Breast epithelium (tissue), 4 donors: Measurements from ENCODE around the gene SPTBN5. TPM values are rescaled to one million over a fixed set of nuclear protein-coding genes. Genes with fewer than 3 reads are reported as not detected.

Experiments used
- DNase-seq, 2 donors: peaks; one replicate each; pipeline ENCODE4 v3.0.0-alpha.2; 2019; ENCODE audit warnings: low spot score in 2 of 2
- H3K27ac ChIP-seq, 2 donors: fragments of 200-600 bp; sonication (generic) in 1 of 2; one replicate each; pipeline ENCODE4 v1.5.1; 2016 to 2019; ENCODE audit warnings: mild to moderate bottlenecking in 1 of 2
- H3K27me3 ChIP-seq, 2 donors: fragments of 200-600 bp; sonication (generic) in 1 of 2; one replicate each; pipeline versions ENCODE4 v1.5.1 to v1.6.0; 2017 to 2019; ENCODE audit warnings: control low read depth in 1 of 2, mild to moderate bottlenecking in 1 of 2
- H3K36me3 ChIP-seq: fragments of 200-600 bp; one replicate; pipeline ENCODE4 v1.5.1; 2019
- H3K4me1 ChIP-seq, 2 donors: fragments of 200-600 bp; sonication (generic); one replicate each; pipeline ENCODE4 v1.5.1; 2016 to 2019; ENCODE audit warnings: control low read depth in 1 of 2
- H3K4me3 ChIP-seq, 3 donors: fragments of 200-600 bp; sonication (generic); 1 replicate in 2 of 3; 2 replicates in 1 of 3; pipeline ENCODE4 v1.5.1; 2016 to 2019; ENCODE audit warnings: mild to moderate bottlenecking in 3 of 3, moderate library complexity in 2 of 3
- H3K9me3 ChIP-seq, 2 donors: fragments of 200-600 bp; sonication (generic) in 1 of 2; one replicate each; pipeline ENCODE4 v1.5.1; 2016 to 2019; ENCODE audit warnings: control low read depth in 1 of 2
- CTCF ChIP-seq, 3 donors: fragments of 450-650 bp; IDR thresholded peaks; one replicate each; pipeline ENCODE4 v1.5.1; 2016 to 2017; ENCODE audit warnings: antibody characterized with exemption in 3 of 3, mild to moderate bottlenecking in 3 of 3, moderate library complexity in 3 of 3
- POLR2A ChIP-seq: fragments of 450-650 bp; IDR thresholded peaks from one replicate; pipeline ENCODE4 v1.6.1; 2016; ENCODE audit warnings: antibody characterized with exemption, mild to moderate bottlenecking, moderate library complexity
- POLR2AphosphoS5 ChIP-seq, 3 donors: sonication (generic); formaldehyde crosslinking; IDR thresholded peaks; one replicate each; pipeline ENCODE4 v1.6.1; 2017; ENCODE audit warnings: antibody characterized with exemption in 3 of 3
- intact Hi-C: fragments of 100-400 bp; cut with DNase I; formaldehyde crosslinking; loops from one replicate; pipeline ENCODE4 v1.15.1; 2023; ENCODE audit warnings: low total_unique reads
- total RNA-seq, 3 donors: library from RNA; depleted of rRNA; stranded (reverse); fragments of >200 nt; gene quantifications; one replicate each; pipeline ENCODE4 v1.1.0, GENCODE V29; 2016

The SPTBN5 gene
- total RNA-seq, 3 donors from 2014 or later, result 0.16 to 2.3 (median 2.0) TPM

GRCh38 chr15:41880156-41880877 lies 13.5 kb downstream of the SPTBN5 start:
- Histone ChIP-seq H3K36me3 (no peaks in the 10 kb centered on the region), H3K4me1 (peaks cover 0 to 7% of the 10 kb centered on the region in 2 donors), H3K27me3 (no peaks in the 10 kb centered on the region), H3K4me3 (no peak overlapping the region), H3K27ac (no peak overlapping the region), H3K9me3 (no peaks in the 10 kb centered on the region)
- TF ChIP-seq POLR2AphosphoS5 (IDR thresholded peaks at IDR 0.05), result no peak
- no peak for TF ChIP-seq CTCF (IDR thresholded peaks at IDR 0.05)
- no peak for TF ChIP-seq POLR2A
- DNase-seq, result no peak
- intact Hi-C loops, result no loop called here

GRCh38 chr15:41879321-41879845 lies 14.5 kb downstream of the SPTBN5 start:
- no peak for DNase-seq

GRCh38 chr15:41878355-41878699 lies 15.5 kb downstream of the SPTBN5 start:
- TF ChIP-seq CTCF (IDR thresholded peaks at IDR 0.05) (no peak), POLR2A (no peak), POLR2AphosphoS5 (IDR thresholded peaks at IDR 0.05) (no peak)
- peak in 1 of 2 donors; percentile 71 for DNase-seq

More at GRCh38 chr15:41879321-41879845, 14.5 kb downstream of the SPTBN5 start:
- Histone ChIP-seq H3K27ac (no peak overlapping the region), H3K36me3 (no peaks in the 10 kb centered on the region), H3K27me3 (no peaks in the 10 kb centered on the region), H3K4me3 (no peak overlapping the region), H3K4me1 (peaks cover 0 to 7% of the 10 kb centered on the region in 2 donors), H3K9me3 (no peaks in the 10 kb centered on the region)
- no peak for TF ChIP-seq CTCF (IDR thresholded peaks at IDR 0.05)
- no peak for TF ChIP-seq POLR2A
- no peak for TF ChIP-seq POLR2AphosphoS5 (IDR thresholded peaks at IDR 0.05)
- intact Hi-C loops, result no loop called here

GRCh38 chr15:41877631-41878354 lies 16.1 kb downstream of the SPTBN5 start:
- H3K27ac ChIP-seq, result peak overlapping the region in 1 of 2 donors; percentile 25
- no peak for TF ChIP-seq POLR2AphosphoS5 (IDR thresholded peaks at IDR 0.05)
- TF ChIP-seq CTCF (IDR thresholded peaks at IDR 0.05), result no peak
- TF ChIP-seq POLR2A, result no peak
- no peaks in the 10 kb centered on the region for H3K9me3 ChIP-seq
- no peaks in the 10 kb centered on the region for H3K36me3 ChIP-seq
- H3K4me1 ChIP-seq, result peaks cover 0 to 7% of the 10 kb centered on the region in 2 donors
- intact Hi-C loops, result no loop called here
- no peaks in the 10 kb centered on the region for H3K27me3 ChIP-seq
- no peak overlapping the region for H3K4me3 ChIP-seq
- DNase-seq, result no peak

More at GRCh38 chr15:41878355-41878699, 15.5 kb downstream of the SPTBN5 start:
- Histone ChIP-seq H3K36me3 (no peaks in the 10 kb centered on the region), H3K27me3 (no peaks in the 10 kb centered on the region), H3K27ac (peak overlapping the region in 1 of 2 donors; percentile 25), H3K9me3 (no peaks in the 10 kb centered on the region), H3K4me3 (no peak overlapping the region), H3K4me1 (peaks cover 0 to 7% of the 10 kb centered on the region in 2 donors)
- intact Hi-C loops, result no loop called here

- TF ChIP-seq CTCF (IDR thresholded peaks at IDR 0.05) (no peak), POLR2A (no peak), POLR2AphosphoS5 (IDR thresholded peaks at IDR 0.05) (no peak)
- peaks cover 0 to 7% of the 10 kb centered on the region in 2 donors for H3K4me1 ChIP-seq
- H3K4me3 ChIP-seq, result no peak overlapping the region
- H3K36me3 ChIP-seq, result no peaks in the 10 kb centered on the region
- DNase-seq, result no peak
- H3K27me3 ChIP-seq, result no peaks in the 10 kb centered on the region
- no peaks in the 10 kb centered on the region for H3K9me3 ChIP-seq
- H3K27ac ChIP-seq, result no peak overlapping the region
- intact Hi-C loops, result no loop called here
Measured at GRCh38 chr15:41876689-41877088, 17.2 kb downstream of the SPTBN5 start.
